Stimulated activated naive CD8-positive, alpha-beta T cell treated with anti-CD3 and anti-CD28 coated beads, Interleukin-15, amount 100 ng/mL, for 72 hours (primary cell): ENCODE data around the gene TALDO1.

Source experiments
- ATAC-seq: fragments of 150-1000 bp; cut with Tn5 transposase; 2 replicates; pipeline ENCODE4 v1.10.0; 2021; ENCODE audit warnings: mild to moderate bottlenecking, moderate library complexity
- DNase-seq, 2 donors: peaks; one replicate each; pipeline ENCODE4 v3.0.0; 2021 to 2022
- H3K27ac Mint-ChIP-seq, 2 donors: one replicate each; pipeline ENCODE4 v1.8.0; 2022; ENCODE audit warnings: mild to moderate bottlenecking in 2 of 2, mixed read lengths in 2 of 2, moderate library complexity in 2 of 2
- H3K27me3 Mint-ChIP-seq: one replicate; pipeline ENCODE4 v1.8.0; 2022; ENCODE audit warnings: mixed read lengths
- H3K4me1 Mint-ChIP-seq: one replicate; pipeline ENCODE4 v1.8.0; 2022; ENCODE audit warnings: mild to moderate bottlenecking, mixed read lengths
- H3K4me3 Mint-ChIP-seq, 2 donors: one replicate each; pipeline ENCODE4 v1.8.0; 2022; ENCODE audit warnings: mild to moderate bottlenecking in 2 of 2, mixed read lengths in 2 of 2, moderate library complexity in 1 of 2
- H3K9me3 Mint-ChIP-seq, 2 donors: one replicate each; pipeline ENCODE4 v1.8.0; 2022; ENCODE audit warnings: mixed read lengths in 2 of 2

Gene TALDO1

DNA sequence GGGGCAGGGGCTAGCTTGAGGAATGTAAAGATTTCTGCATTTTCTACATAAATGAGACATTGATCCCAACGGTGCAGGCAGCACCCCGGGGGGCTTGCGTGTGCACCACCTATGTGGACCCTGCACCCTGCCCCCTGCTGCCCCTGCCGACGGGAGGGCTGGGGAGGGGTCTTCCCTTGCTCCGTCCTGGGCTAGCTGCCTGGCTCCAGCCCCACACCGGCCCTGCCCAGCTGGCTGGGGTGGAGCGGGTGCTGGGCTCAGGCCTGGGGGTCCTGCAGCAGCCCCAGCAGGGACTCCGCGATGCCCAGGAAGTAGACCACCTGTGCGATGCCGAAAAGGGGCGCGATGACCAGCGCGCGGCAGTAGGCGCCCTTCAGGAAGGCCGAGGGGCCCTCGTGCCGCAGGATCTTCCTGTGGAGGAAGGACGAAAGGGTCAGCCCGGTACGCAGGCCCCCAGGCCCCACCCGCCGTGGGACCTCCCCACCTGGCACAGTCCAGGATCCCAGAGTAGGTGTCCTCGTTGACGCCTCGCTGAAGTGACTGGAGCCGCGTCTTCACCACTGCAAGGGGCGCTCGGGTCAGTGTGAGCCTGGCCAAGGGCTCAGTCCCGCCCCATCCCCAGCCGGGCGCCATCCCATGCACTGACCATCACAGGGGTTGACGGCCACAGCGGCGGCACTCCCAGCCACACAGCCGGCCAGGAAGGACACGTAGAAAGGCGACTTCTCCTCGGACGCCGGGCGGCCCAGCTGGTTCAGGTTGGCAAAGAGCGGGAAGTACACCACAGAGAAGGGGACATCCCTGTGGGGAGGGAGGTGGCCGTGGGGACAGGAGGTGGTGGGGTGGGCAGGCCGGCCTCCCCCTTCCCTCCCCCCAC is 44.6 kb downstream of the TALDO1 start:
- DNase-seq, result no peak
- Mint-ChIP-seq H3K4me3 (no peak overlapping the region), H3K4me1 (peaks cover 49% of the 10 kb centered on the region), H3K27me3 (no peaks in the 10 kb centered on the region), H3K27ac (no peak overlapping the region), H3K9me3 (no peaks in the 10 kb centered on the region)
- ATAC-seq, result no peak

DNA sequence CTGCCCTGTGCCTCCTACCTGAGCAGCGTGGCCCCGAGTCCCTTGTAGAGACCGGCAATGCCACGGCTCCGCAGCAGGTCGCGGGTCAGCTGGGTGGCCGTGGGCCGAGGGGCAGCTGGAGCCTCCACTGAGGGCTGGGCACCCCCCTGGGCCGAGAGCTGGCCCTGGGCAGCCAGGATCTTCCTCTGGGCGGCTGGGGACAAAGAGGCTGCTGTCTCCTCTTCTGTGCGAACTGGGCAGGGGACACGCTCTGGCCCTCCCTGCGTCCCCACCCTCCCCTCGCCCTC is 45.2 kb downstream of the TALDO1 start:
- Mint-ChIP-seq H3K9me3 (no peaks in the 10 kb centered on the region), H3K4me1 (peaks cover 55% of the 10 kb centered on the region), H3K4me3 (no peak overlapping the region), H3K27me3 (no peaks in the 10 kb centered on the region), H3K27ac (no peak overlapping the region)
- DNase-seq (no peak), ATAC-seq (no peak)

DNA sequence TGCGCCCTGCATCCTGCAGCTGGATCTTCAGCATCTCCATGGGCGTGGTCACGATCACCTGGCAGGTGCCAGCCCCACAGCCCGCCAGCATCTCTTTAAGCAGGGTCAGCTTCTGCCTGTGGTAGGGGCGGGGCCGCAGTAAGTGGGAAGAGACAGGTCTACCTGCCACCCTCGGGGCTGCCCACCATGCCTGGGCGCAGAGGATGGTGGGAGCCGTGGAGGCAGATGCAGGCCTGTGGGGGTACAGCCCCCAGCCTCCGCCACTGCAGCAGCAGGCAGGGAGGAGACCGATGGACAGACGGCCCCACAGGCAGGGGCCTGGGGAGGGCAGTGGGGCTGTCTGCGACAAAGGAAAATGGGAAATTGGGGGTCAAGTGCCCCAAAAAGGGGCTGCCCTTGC is 45.6 kb downstream of the TALDO1 start:
- Mint-ChIP-seq H3K4me3 (no peak overlapping the region), H3K4me1 (peaks cover 52% of the 10 kb centered on the region), H3K9me3 (no peaks in the 10 kb centered on the region), H3K27me3 (no peaks in the 10 kb centered on the region), H3K27ac (no peak overlapping the region)
- no peak for ATAC-seq
- DNase-seq, result no peak

DNA sequence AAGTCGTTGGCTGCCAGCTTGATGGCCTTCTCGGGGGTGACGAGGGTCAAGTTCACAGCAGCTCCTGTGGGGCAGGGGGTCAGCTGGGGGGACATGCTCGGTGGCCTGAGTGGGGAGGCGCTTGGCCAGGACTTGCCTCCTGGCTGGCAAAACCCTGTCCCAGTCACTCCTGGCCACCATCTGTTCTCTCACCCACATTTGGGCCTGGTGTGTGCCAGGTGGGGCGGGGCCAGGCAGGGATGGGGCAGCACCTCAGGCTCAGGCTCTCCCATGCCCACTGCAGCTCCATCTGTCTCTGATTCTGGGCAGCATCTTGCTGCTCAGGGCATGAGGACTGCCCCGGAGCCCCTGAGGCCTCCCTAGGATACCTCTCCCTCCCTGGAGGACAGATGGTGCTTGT is 46.3 kb downstream of the TALDO1 start:
- H3K4me1 Mint-ChIP-seq, result peaks cover 45% of the 10 kb centered on the region
- peak overlapping the region in 1 of 2 donors; percentile 90 for H3K27ac Mint-ChIP-seq
- ATAC-seq (no peak), DNase-seq (no peak)
- H3K9me3 Mint-ChIP-seq, result no peaks in the 10 kb centered on the region
- no peaks in the 10 kb centered on the region for H3K27me3 Mint-ChIP-seq
- H3K4me3 Mint-ChIP-seq, result peak overlapping the region in 1 of 2 donors; percentile 18

DNA sequence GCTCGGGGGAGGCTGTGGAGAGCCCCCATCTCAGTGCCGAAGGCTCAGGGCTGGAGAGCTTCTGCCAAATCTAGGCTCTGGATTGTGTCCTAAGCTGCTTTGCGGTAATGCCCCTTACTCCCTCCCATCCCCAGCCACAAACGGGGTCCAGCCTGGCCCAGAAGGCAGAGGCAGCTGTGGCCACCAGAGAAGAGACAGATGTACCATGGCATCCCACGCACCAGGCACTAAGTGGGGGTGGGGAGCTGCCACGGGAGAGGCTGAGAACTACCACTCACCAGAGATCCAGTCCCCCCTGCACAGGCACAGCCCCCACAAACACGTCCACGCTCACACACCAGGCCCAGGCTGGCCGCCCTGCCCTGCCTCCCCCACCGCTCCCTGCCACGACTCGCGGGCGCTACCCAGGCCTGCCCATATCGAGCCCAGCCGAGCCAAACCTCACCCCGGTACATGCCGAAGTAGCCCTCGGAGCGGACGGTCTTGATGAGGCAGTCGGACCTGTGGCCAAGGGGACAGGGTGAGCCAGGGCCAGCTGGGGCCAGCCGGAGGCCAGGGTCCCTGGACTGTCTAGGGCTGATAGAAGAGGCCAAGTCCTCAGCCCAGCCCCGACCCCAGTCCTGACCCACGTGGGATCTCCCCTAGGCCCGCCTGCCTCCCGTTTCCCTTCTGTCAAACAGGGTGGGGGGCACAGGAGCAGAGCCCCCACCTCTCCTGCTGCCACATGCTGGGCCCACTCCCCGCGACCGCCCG is 46.9 kb downstream of the TALDO1 start:
- Mint-ChIP-seq H3K27ac (peak overlapping the region in 1 of 2 donors; percentile 63), H3K4me1 (peaks cover 42% of the 10 kb centered on the region), H3K27me3 (no peaks in the 10 kb centered on the region), H3K9me3 (no peaks in the 10 kb centered on the region), H3K4me3 (peak overlapping the region in 1 of 2 donors; percentile 66)
- DNase-seq (no peak), ATAC-seq (no peak)

DNA sequence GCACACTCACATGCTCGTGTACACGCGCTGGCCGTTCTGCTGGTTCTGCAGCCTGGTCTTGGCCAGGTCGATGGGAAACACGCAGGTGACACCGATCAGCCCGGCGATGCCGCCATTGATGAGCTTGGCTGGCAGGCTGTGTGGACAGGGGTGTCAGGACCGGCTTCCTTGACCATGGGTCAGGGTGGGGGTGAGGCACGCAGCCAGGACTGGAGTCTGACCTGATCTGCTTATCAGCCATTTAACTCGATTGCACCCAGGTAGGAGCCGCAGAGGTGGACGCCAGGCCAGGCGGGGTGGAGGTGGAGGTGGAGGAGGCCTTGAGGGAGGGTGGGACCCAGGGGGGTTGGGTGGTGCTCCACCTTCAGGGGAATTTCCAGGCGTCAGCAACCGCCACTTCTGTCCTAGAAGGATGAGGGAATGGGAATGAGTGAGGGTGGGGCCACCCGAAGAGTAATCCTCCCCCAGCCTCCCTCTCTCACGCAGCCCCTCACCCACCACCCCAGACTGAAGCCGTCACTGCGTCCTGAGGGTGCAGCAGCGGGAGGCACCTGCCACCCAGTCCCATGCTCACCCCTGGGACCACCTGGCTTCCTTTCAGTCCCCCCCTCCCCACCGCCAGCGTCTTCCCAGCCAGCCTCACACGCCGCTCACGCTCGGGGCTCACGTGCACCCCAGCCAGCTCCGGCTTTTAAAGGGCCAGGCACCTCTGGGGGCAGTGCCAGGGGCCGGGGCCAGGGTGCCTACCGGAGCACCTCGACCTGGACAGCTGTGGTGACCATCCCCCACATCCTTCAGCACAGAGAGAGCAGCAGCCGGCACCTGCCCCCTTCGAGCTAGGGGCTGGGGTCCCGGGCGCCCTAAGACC is 47.7 kb downstream of the TALDO1 start:
- DNase-seq, result no peak
- peak overlapping the region; percentile 46 to 78 for H3K27ac Mint-ChIP-seq
- no peak for ATAC-seq
- H3K4me1 Mint-ChIP-seq, result peaks cover 42% of the 10 kb centered on the region
- H3K4me3 Mint-ChIP-seq, result peak overlapping the region; percentile 92 to 96
- no peaks in the 10 kb centered on the region for H3K9me3 Mint-ChIP-seq
- no peaks in the 10 kb centered on the region for H3K27me3 Mint-ChIP-seq

DNA sequence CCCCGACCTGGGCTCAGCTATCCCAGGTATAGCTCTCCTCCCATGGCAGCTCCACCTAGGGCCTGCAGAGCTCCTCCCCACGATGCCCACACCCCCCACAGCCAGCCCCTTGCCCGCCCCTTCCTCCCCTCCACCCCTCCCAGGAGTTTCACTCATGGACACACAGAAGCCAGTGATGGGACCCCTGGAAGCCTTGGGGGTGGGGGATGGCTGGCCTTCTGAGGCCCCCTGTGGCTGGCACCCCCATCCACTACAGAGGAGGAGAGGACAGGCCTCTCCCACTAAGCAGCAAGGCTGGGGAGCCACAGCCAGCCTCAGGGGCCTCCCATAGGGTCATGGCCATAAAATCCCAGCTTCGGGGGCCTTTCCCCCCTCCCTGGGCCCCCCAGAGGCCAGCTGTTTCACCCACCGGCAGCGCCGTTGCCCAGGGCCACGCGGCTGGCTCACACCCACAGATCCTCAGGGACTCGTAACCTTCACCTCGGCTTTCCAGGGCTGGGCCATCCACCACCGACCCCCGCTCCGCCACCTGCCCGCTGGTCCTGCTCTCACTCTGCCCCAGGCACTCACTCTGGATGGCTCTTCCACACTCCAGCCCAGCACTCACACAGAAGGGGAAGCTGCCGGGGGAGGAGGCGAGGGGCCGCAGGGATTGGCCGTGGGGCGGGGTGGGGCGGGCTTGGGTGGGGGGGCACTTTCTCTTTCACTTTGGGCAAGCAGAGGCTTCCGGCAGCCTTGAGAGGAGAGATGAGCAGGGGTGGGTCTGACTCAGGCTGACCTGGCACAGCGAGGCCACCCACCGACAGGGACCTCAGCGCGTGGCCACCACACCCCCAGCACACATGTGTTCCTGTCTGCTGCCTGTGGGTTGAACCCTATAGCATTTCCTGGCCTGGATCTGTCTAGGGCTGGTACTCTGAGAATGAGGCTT is 48.6 kb downstream of the TALDO1 start:
- Mint-ChIP-seq H3K4me3 (peak overlapping the region; percentile 92 to 96), H3K9me3 (no peaks in the 10 kb centered on the region), H3K4me1 (peaks cover 38% of the 10 kb centered on the region), H3K27ac (peak overlapping the region; percentile 89 to 95), H3K27me3 (no peaks in the 10 kb centered on the region)
- ATAC-seq (peak; percentile 78), DNase-seq (peak; percentile 74 to 89)

DNA sequence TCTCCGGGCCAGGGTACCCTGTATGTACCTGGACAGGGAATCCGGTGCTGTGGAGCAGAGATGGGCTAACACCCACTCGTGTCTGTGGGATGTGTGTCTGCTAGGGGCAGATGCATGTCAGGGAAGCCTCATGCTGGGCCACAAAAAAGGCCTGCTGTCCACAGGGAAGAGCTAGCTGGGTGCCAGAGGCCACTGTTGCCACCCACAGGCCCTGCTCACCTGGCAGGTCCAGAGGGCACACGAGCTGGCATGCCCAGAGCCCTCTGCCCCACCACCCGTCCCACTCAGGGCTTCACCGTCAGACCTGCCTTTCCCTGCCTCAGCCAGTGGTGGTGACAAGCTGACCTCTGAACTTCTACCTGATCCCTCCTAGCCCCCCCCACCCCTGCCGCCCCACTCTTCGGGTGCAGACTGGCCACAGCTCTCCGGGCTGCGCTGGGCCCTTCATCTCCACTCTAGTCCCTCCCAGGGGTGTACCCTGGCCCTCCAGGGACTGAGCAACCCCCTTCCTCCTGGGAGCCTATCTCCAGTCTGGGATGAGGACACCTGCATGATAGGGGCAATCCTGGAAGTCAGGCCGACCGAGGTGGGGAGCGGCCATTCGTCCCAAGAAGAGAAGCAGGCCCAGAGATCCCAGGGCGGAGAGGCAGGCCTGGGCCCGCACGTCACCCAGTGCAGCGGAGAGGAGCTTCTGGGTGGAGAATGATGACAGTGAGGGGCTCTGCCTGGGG is 49.5 kb downstream of the TALDO1 start:
- peak overlapping the region; percentile 92 to 96 for H3K4me3 Mint-ChIP-seq
- H3K9me3 Mint-ChIP-seq, result no peaks in the 10 kb centered on the region
- H3K4me1 Mint-ChIP-seq, result peaks cover 44% of the 10 kb centered on the region
- H3K27ac Mint-ChIP-seq, result peak overlapping the region; percentile 81 to 95
- DNase-seq, result peak in 1 of 2 donors; percentile 28
- H3K27me3 Mint-ChIP-seq, result no peaks in the 10 kb centered on the region
- ATAC-seq, result no peak

DNA sequence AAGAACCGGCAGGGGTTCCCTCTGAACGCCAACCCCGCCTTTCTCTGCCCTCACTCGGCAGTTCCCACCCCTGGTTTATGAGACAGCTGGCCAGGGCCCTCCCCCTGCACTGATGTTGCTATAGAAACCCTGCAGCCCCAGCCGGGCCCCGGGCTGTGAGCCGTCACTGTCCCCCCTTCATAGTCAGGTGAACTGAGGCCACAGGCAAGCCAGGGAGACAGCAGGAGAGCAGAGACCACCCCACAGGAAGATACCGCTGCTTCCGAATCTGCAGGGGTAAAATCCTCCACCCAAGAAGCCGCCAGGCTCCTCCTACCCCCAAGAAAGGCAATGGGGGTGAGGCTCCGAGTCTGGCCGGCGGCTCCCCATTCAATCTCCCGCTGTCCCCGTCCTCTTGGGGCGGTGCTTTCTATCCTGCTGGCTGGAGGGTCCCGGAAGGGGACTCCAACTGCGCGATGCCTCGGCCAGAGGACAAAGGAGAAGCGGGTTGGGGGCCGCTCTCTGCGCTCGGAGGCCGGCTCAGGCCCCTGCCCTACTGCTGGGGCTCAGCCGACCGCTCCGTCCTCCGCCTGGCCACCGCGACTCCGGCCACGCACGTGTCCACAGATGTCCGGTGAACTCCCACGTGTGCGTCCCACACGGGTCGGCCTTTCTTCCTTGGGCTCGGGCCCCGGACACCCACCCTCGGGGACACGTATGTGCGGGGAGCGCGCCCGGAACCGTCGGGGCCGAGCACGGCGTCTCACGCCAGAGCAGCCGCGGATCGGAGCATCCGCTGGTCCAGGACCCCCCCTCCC is 50.2 kb downstream of the TALDO1 start:
- DNase-seq (peak; percentile 82 to 83), ATAC-seq (peak; percentile 66)
- H3K4me1 Mint-ChIP-seq, result peaks cover 44% of the 10 kb centered on the region
- H3K9me3 Mint-ChIP-seq, result no peaks in the 10 kb centered on the region
- H3K4me3 Mint-ChIP-seq, result peak overlapping the region; percentile 92 to 96
- no peaks in the 10 kb centered on the region for H3K27me3 Mint-ChIP-seq
- peak overlapping the region; percentile 81 to 94 for H3K27ac Mint-ChIP-seq

DNA sequence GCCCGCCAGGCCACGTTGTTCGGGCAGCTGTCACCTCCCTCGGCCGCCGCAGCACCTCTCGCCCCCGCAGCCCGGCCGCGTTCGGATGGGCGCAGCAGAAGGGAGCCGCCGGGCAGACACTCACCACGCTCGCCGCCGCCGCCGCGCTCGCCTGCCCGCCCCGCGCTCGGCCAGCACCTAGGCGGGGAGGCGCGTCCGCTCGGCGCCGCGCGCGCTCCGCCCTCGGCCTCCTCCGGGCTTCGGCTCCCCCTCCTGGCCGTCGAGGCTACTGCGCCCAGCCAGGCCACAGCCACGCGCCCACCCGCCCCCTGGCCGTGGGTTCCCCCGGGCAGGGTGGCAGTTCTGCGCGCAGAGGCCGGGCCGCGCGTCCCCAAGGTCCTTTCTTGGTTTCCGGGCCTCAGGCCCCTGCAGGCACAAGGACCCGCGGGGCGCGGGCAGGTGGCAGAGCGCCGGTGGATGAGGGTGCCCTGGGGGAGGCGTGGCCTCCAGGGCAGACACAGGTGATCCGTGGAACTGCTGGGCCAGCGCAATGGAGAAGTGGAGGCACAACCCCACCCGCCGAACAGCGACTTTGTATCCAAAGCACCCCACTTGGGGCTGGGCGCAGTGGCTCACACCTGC is 50.9 kb downstream of the TALDO1 start, which contains the start of gene SLC25A22:
TSS of gene SLC25A22 (minus strand) at position 189 of the 621 bp plus-strand sequence. CDS start 3,275 bp downstream, outside the sequence.
- peak within 1 kb of the TSS; percentile 81 to 94 for H3K27ac Mint-ChIP-seq
- H3K9me3 Mint-ChIP-seq, result no peaks in the 10 kb centered on the region
- ATAC-seq, result peak; percentile 63
- DNase-seq, result peak; percentile 87 to 91
- H3K4me1 Mint-ChIP-seq, result peaks cover 49% of the 10 kb centered on the region
- H3K27me3 Mint-ChIP-seq, result no peaks in the 10 kb centered on the region
- H3K4me3 Mint-ChIP-seq, result peak within 1 kb of the TSS; percentile 92 to 96

DNA sequence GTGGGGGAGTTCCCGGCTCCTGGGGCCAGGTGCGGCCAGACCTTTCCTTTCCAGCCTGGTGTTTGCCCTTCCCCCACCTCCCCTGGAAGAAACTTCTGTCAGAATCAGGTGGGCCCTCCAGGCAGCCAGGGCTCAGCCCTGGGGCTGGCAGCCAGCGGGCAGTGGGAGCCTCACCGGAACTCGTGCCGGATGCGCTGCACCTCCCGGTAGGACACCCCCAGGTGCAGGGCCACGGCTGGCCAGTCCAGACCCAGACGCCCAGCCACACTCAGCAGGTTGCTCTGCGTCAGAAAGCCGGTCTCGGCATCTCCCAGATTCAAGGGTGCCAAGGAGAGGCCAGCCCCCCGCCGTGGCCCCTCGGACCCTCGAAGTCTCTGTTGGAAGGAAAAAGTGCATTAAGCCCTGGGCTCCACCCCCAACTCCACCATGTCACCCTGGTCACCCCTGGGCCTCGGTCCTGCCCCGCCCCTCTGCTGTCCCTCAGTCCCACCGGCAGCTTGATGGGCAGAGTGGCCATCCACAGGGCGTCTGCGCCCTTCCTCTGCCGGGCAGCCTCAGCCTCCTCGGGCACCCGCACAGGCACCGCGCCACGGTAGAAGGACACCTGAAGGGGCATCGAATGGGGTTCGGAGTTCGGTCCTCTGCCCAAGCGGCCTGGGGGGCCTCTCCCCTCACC is 52.5 kb downstream of the TALDO1 start:
- Mint-ChIP-seq H3K27me3 (no peaks in the 10 kb centered on the region), H3K4me1 (peaks cover 52% of the 10 kb centered on the region), H3K9me3 (no peaks in the 10 kb centered on the region), H3K27ac (no peak overlapping the region), H3K4me3 (no peak overlapping the region)
- DNase-seq (no peak), ATAC-seq (no peak)

DNA sequence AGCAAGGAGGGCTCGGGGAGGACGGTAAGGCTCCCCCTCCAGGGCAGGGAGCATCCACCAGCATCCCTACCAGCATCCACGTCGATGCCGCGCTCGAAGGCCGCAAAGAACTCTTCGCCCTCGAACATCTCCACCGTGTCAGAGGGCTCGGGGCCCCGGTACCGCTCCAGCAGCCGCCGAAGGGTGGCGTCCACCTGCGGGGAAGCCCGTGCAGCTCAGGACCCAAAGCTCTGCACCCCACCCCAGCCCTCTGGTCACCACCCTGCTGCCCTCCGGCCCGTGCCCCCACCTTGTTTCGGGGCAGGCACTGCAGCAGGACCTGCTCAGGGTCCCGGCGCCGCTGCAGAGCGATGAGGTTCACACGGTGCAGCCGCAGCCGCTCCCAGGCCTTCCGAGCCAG is 53.2 kb downstream of the TALDO1 start:
- no peaks in the 10 kb centered on the region for H3K9me3 Mint-ChIP-seq
- no peak overlapping the region for H3K4me3 Mint-ChIP-seq
- no peak overlapping the region for H3K27ac Mint-ChIP-seq
- H3K4me1 Mint-ChIP-seq, result peaks cover 47% of the 10 kb centered on the region
- DNase-seq (no peak), ATAC-seq (no peak)
- H3K27me3 Mint-ChIP-seq, result no peaks in the 10 kb centered on the region
